Retinal pigment epithelial cell (primary cell): Measurements from ENCODE around the gene NUBP1.

ENCODE experiments used
- DNase-seq: peaks from one replicate; pipeline ENCODE4 v3.0.0-alpha.2; 2010; ENCODE audit warnings: low read depth
- H3K4me3 ChIP-seq: 2 replicates; pipeline ENCODE4 v1.5.1; 2011; ENCODE audit warnings: mild to moderate bottlenecking, low read length, control low read depth, moderate library complexity
- CTCF ChIP-seq: conservative IDR thresholded peaks from 2 replicates; pipeline ENCODE4 v1.5.1; 2011; ENCODE audit warnings: low read depth, low read length, control low read depth, inconsistent platforms

NUBP1 gene

GRCh38 chr16:10799736-10800135 is 56.1 kb downstream of the NUBP1 start:
- H3K4me3 ChIP-seq = no peak overlapping the region
- no peak for DNase-seq
- TF ChIP-seq CTCF = no peak

- no peak for DNase-seq
- TF ChIP-seq CTCF = no peak
- no peak overlapping the region for H3K4me3 ChIP-seq
These were observed 61.7 kb downstream of the NUBP1 start for GRCh38 chr16:10805334-10805733.

GRCh38 chr16:10806698-10807097 is 63.1 kb downstream of the NUBP1 start:
- no peak for TF ChIP-seq CTCF
- H3K4me3 ChIP-seq = no peak overlapping the region
- no peak for DNase-seq

- no peak for DNase-seq
- H3K4me3 ChIP-seq = no peak overlapping the region
- no peak for TF ChIP-seq CTCF
These were observed 64.6 kb downstream of the NUBP1 start for GRCh38 chr16:10808218-10808617.

GRCh38 chr16:10808850-10809249 is 65.2 kb downstream of the NUBP1 start:
- H3K4me3 ChIP-seq = no peak overlapping the region
- TF ChIP-seq CTCF = no peak
- no peak for DNase-seq

- DNase-seq = no peak
- no peak for TF ChIP-seq CTCF
- H3K4me3 ChIP-seq = no peak overlapping the region
These were observed 66.1 kb downstream of the NUBP1 start for GRCh38 chr16:10809706-10810105.

- no peak for TF ChIP-seq CTCF
- DNase-seq = no peak
- H3K4me3 ChIP-seq = no peak overlapping the region
These were observed 68.9 kb downstream of the NUBP1 start for GRCh38 chr16:10812312-10813098.
